Effector CD4-positive, alpha-beta T cell (primary cell): ENCODE data around the gene DCLK1.

ENCODE experiments used
- DNase-seq: peaks from one replicate; pipeline ENCODE4 v3.0.0-alpha.2; 2020

Gene DCLK1

GRCh38 chr13:35817642-35818607 is 313.3 kb downstream of the DCLK1 start:
- DNase-seq, result no peak

- no peak for DNase-seq
These were observed 316.6 kb downstream of the DCLK1 start for GRCh38 chr13:35814605-35815011.

GRCh38 chr13:35812736-35813135 is 318.4 kb downstream of the DCLK1 start:
- no peak for DNase-seq

GRCh38 chr13:35810321-35810720 is 320.9 kb downstream of the DCLK1 start:
- no peak for DNase-seq

- DNase-seq, result no peak
These were observed 322.3 kb downstream of the DCLK1 start for GRCh38 chr13:35808846-35809245.

GRCh38 chr13:35804901-35805300 is 326.3 kb downstream of the DCLK1 start:
- DNase-seq, result no peak

- no peak for DNase-seq
These were observed 333.2 kb downstream of the DCLK1 start for GRCh38 chr13:35797991-35798390.

GRCh38 chr13:35797244-35797643 is 333.9 kb downstream of the DCLK1 start:
- no peak for DNase-seq

GRCh38 chr13:35796623-35797022 is 334.6 kb downstream of the DCLK1 start:
- no peak for DNase-seq

GRCh38 chr13:35794734-35795389 is 336.3 kb downstream of the DCLK1 start:
- no peak for DNase-seq

GRCh38 chr13:35793823-35794222 is 337.4 kb downstream of the DCLK1 start:
- no peak for DNase-seq

GRCh38 chr13:35792911-35793310 is 338.3 kb downstream of the DCLK1 start:
- no peak for DNase-seq

- DNase-seq, result no peak
These were observed 339.2 kb downstream of the DCLK1 start for GRCh38 chr13:35792021-35792420.

GRCh38 chr13:35791184-35791851 is 339.9 kb downstream of the DCLK1 start:
- no peak for DNase-seq

GRCh38 chr13:35789335-35790165 is 341.6 kb downstream of the DCLK1 start:
- no peak for DNase-seq

GRCh38 chr13:35787937-35788336 is 343.2 kb downstream of the DCLK1 start:
- no peak for DNase-seq

- no peak for DNase-seq
These were observed 345.4 kb downstream of the DCLK1 start for GRCh38 chr13:35785576-35786303.

- DNase-seq, result no peak
These were observed 346.8 kb downstream of the DCLK1 start for GRCh38 chr13:35784286-35784951.

GRCh38 chr13:35782793-35783192 is 348.4 kb downstream of the DCLK1 start:
- DNase-seq, result no peak

GRCh38 chr13:35781036-35782000 is 349.9 kb downstream of the DCLK1 start:
- no peak for DNase-seq
